CD4-positive, CD25-positive, alpha-beta regulatory T cell (primary cell): ENCODE results near the gene MYOZ2. TPM values are rescaled to one million over a fixed set of nuclear protein-coding genes. Genes with fewer than 3 reads are reported as not detected.
A peak's percentile ranks its signal among the peaks of the same experiment; 100 is the strongest.
"Not testable (repeated sequence)": the region's sequence is repeated elsewhere in the genome, so short reads cannot be mapped to it uniquely, and the experiment has no call there.

ENCODE experiments used
- ATAC-seq, 2 donors: fragments of 150-1000 bp; cut with Tn5 transposase; one replicate each; pipeline ENCODE4 v1.10.0; 2021; ENCODE audit warnings: low read depth in 2 of 2, moderate number of reproducible peaks in 2 of 2, moderate library complexity in 1 of 2
- DNase-seq, 3 donors: peaks; one replicate each; pipeline versions ENCODE4 v3.0.0 to v3.0.0-alpha.2; 2012 to 2022; ENCODE audit warnings: mixed read lengths in 1 of 3
- H3K27ac ChIP-seq: one replicate; pipeline ENCODE4 v1.7.0; 2013; ENCODE audit warnings: mild to moderate bottlenecking, low read length; ENCODE audit not compliant: insufficient read depth, poor library complexity, severe bottlenecking
- H3K27me3 ChIP-seq: one replicate; pipeline ENCODE4 v1.7.0; 2013; ENCODE audit warnings: low read length; ENCODE audit not compliant: control insufficient read depth, insufficient read depth
- H3K36me3 ChIP-seq: one replicate; pipeline ENCODE4 v1.7.0; 2013; ENCODE audit warnings: mild to moderate bottlenecking, low read length, moderate library complexity; ENCODE audit not compliant: control insufficient read depth, insufficient read depth
- H3K4me1 ChIP-seq: 2 replicates; pipeline ENCODE4 v1.7.0; 2013; ENCODE audit warnings: mild to moderate bottlenecking, low read length; ENCODE audit not compliant: insufficient read depth, control insufficient read depth, poor library complexity, severe bottlenecking
- H3K4me3 ChIP-seq: one replicate; pipeline ENCODE4 v1.7.0; 2013; ENCODE audit warnings: low read depth, mild to moderate bottlenecking, low read length, moderate library complexity
- H3K9me3 ChIP-seq, 2 experiments: 1 replicate in 1 of 2; 2 replicates in 1 of 2; pipeline ENCODE4 v1.7.0; 2013; ENCODE audit warnings: low read length in 2 of 2, mild to moderate bottlenecking in 1 of 2, moderate library complexity in 1 of 2; ENCODE audit not compliant: control insufficient read depth in 2 of 2
- H3K27ac Mint-ChIP-seq, 3 donors: one replicate each; pipeline ENCODE4 v1.8.0; 2020 to 2022; ENCODE audit warnings: mild to moderate bottlenecking in 3 of 3, mixed read lengths in 3 of 3, moderate library complexity in 2 of 3
- H3K27me3 Mint-ChIP-seq: one replicate; pipeline ENCODE4 v1.8.0; 2022; ENCODE audit warnings: mild to moderate bottlenecking, mixed read lengths
- H3K36me3 Mint-ChIP-seq: one replicate; pipeline ENCODE4 v1.8.0; 2020; ENCODE audit warnings: mixed read lengths
- H3K4me1 Mint-ChIP-seq, 4 donors: one replicate each; pipeline ENCODE4 v1.8.0; 2020 to 2022; ENCODE audit warnings: mixed read lengths in 4 of 4, mild to moderate bottlenecking in 1 of 4
- H3K4me3 Mint-ChIP-seq, 4 donors: one replicate each; pipeline ENCODE4 v1.8.0; 2020 to 2022; ENCODE audit warnings: mild to moderate bottlenecking in 4 of 4, mixed read lengths in 4 of 4, moderate library complexity in 3 of 4
- H3K9me3 Mint-ChIP-seq, 7 donors: one replicate each; pipeline ENCODE4 v1.8.0; 2020 to 2022; ENCODE audit warnings: mixed read lengths in 7 of 7, mild to moderate bottlenecking in 3 of 7, moderate library complexity in 2 of 7
- polyA plus RNA-seq, 4 donors: library from polyadenylated mRNA; unstranded; fragments of 300-500 nt; fragmentation: Illumina TruSeq; gene quantifications; one replicate each; pipeline ENCODE4 v1.2.3, GENCODE V29; 2021
- total RNA-seq: library from RNA; stranded (reverse); gene quantifications from one replicate; pipeline ENCODE4 v1.2.3, GENCODE V29; 2022

Gene MYOZ2
- total and polyA plus RNA-seq, 5 donors from 2014 or later: 0.24 TPM; not detected in 4

GRCh38 chr4:119130365-119131065 is 5.1 kb upstream of the MYOZ2 start:
- no peaks in the 10 kb centered on the region for H3K9me3 ChIP-seq
- H3K27me3 ChIP-seq: no peaks in the 10 kb centered on the region
- Mint-ChIP-seq H3K27me3 (no peaks in the 10 kb centered on the region), H3K4me1 (peaks cover 0 to 3% (median 0%) of the 10 kb centered on the region in 4 donors), H3K9me3 (peaks cover 0 to 2% (median 0%) of the 10 kb centered on the region in 7 donors), H3K4me3 (no peak overlapping the region), H3K36me3 (no peaks in the 10 kb centered on the region), H3K27ac (no peak overlapping the region)
- ATAC-seq (no peak), DNase-seq (no peak)
- H3K4me1 ChIP-seq: no peaks in the 10 kb centered on the region
- no peaks in the 10 kb centered on the region for H3K36me3 ChIP-seq
- no peak overlapping the region for H3K27ac ChIP-seq
- no peak overlapping the region for H3K4me3 ChIP-seq

- H3K9me3 ChIP-seq: no peaks in the 10 kb centered on the region
- no peak overlapping the region for H3K27ac ChIP-seq
- ATAC-seq (no peak), DNase-seq (no peak)
- Mint-ChIP-seq H3K27ac (no peak overlapping the region), H3K4me3 (no peak overlapping the region), H3K9me3 (peaks cover 0 to 2% (median 0%) of the 10 kb centered on the region in 7 donors), H3K36me3 (no peaks in the 10 kb centered on the region), H3K27me3 (no peaks in the 10 kb centered on the region), H3K4me1 (peaks cover 0 to 5% (median 0%) of the 10 kb centered on the region in 4 donors)
- no peak overlapping the region for H3K4me3 ChIP-seq
- no peaks in the 10 kb centered on the region for H3K27me3 ChIP-seq
- H3K4me1 ChIP-seq: no peaks in the 10 kb centered on the region
- H3K36me3 ChIP-seq: no peaks in the 10 kb centered on the region
Observed at GRCh38 chr4:119131164-119131563, 4.5 kb upstream of the MYOZ2 start.

DNA sequence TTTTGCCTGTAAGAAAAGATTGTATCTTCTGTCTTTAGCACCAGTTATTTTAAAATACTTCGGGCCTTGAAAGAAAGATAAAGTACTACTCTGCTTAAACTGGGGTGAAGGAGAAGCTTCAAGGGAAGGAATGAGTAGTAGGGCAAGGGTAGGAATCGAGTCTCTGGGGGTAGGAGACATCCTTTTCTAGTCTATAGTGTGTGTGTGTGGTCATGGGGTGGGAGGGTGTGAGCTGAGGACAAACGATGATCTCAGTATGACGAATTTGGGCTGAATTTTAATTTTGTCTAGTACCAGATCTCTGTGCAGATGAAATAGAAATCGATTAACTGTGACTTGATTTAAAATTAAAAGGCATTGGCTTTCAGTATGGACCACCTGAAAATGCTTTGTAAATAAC is 3.3 kb upstream of the MYOZ2 start:
- Mint-ChIP-seq H3K27ac (no peak overlapping the region), H3K4me1 (peaks cover 0 to 6% (median 0%) of the 10 kb centered on the region in 4 donors), H3K36me3 (no peaks in the 10 kb centered on the region), H3K4me3 (no peak overlapping the region), H3K9me3 (peaks cover 0 to 2% (median 0%) of the 10 kb centered on the region in 7 donors), H3K27me3 (no peaks in the 10 kb centered on the region)
- DNase-seq: no peak
- H3K27ac ChIP-seq: no peak overlapping the region
- no peaks in the 10 kb centered on the region for H3K4me1 ChIP-seq
- no peaks in the 10 kb centered on the region for H3K27me3 ChIP-seq
- H3K4me3 ChIP-seq: no peak overlapping the region
- no peaks in the 10 kb centered on the region for H3K9me3 ChIP-seq
- no peak for ATAC-seq
- H3K36me3 ChIP-seq: no peaks in the 10 kb centered on the region

GRCh38 chr4:119136546-119136945 is 914 bp downstream of the MYOZ2 start:
- peaks cover 15 to 40% (median 18%) of the 10 kb centered on the region in 4 donors for H3K4me1 Mint-ChIP-seq
- H3K4me3 ChIP-seq: no peak overlapping the region
- no peak for ATAC-seq

DNA sequence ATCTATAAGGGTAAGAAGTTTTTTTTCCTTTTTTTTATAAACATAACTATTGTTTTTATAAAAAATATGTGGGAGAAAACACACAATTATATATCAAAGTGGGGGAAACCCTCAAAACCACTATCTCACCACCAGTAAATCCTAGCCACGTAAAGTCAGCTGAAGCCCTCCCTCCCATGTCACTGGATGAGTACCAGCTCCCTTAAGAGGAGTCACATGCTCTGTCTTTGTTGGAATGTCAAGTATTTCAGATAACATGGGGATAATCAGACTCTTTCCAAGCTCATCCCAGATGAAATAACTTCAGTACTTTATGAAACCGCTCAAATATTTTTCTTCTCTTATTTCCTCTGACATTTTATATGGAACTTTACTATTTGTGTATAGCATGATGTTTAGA is 2.4 kb downstream of the MYOZ2 start:
- H3K27me3 Mint-ChIP-seq: no peaks in the 10 kb centered on the region
- Histone ChIP-seq H3K36me3 (no peaks in the 10 kb centered on the region), H3K4me3 (no peak overlapping the region), H3K9me3 (no peaks in the 10 kb centered on the region), H3K27ac (no peak overlapping the region), H3K27me3 (no peaks in the 10 kb centered on the region), H3K4me1 (peaks cover 19% of the 10 kb centered on the region)
- no peak for ATAC-seq
- peak overlapping the region in 1 of 4 donors; percentile 28 for H3K4me3 Mint-ChIP-seq
- H3K4me1 Mint-ChIP-seq: peaks cover 15 to 42% (median 20%) of the 10 kb centered on the region in 4 donors
- no peak for DNase-seq
- H3K9me3 Mint-ChIP-seq: no peaks in the 10 kb centered on the region
- H3K27ac Mint-ChIP-seq: peak overlapping the region in 2 of 3 donors; percentile 14 to 26
- H3K36me3 Mint-ChIP-seq: no peaks in the 10 kb centered on the region

More at GRCh38 chr4:119136546-119136945, 914 bp downstream of the MYOZ2 start:
- H3K36me3 ChIP-seq: no peaks in the 10 kb centered on the region
- Mint-ChIP-seq H3K9me3 (peaks cover 0 to 2% (median 0%) of the 10 kb centered on the region in 7 donors), H3K4me3 (no peak overlapping the region), H3K27me3 (no peaks in the 10 kb centered on the region), H3K27ac (no peak overlapping the region), H3K36me3 (no peaks in the 10 kb centered on the region)
- H3K4me1 ChIP-seq: peaks cover 19% of the 10 kb centered on the region
- no peaks in the 10 kb centered on the region for H3K27me3 ChIP-seq
- no peak for DNase-seq
- no peak overlapping the region for H3K27ac ChIP-seq
- no peaks in the 10 kb centered on the region for H3K9me3 ChIP-seq

GRCh38 chr4:119139311-119139710 is 3.7 kb downstream of the MYOZ2 start:
- H3K36me3 ChIP-seq: no peaks in the 10 kb centered on the region
- H3K27me3 Mint-ChIP-seq: no peaks in the 10 kb centered on the region
- H3K36me3 Mint-ChIP-seq: no peaks in the 10 kb centered on the region
- H3K27ac Mint-ChIP-seq: peak overlapping the region; percentile 80 to 92 (median 85)
- ATAC-seq (no peak), DNase-seq (no peak)
- no peaks in the 10 kb centered on the region for H3K9me3 ChIP-seq
- H3K27ac ChIP-seq: no peak overlapping the region
- peaks cover 15 to 42% (median 20%) of the 10 kb centered on the region in 4 donors for H3K4me1 Mint-ChIP-seq
- H3K9me3 Mint-ChIP-seq: no peaks in the 10 kb centered on the region
- H3K4me1 ChIP-seq: peaks cover 19% of the 10 kb centered on the region
- peak overlapping the region; percentile 62 for H3K4me3 ChIP-seq
- no peaks in the 10 kb centered on the region for H3K27me3 ChIP-seq
- H3K4me3 Mint-ChIP-seq: peak overlapping the region in 3 of 4 donors; percentile 4 to 78 (median 71)

DNA sequence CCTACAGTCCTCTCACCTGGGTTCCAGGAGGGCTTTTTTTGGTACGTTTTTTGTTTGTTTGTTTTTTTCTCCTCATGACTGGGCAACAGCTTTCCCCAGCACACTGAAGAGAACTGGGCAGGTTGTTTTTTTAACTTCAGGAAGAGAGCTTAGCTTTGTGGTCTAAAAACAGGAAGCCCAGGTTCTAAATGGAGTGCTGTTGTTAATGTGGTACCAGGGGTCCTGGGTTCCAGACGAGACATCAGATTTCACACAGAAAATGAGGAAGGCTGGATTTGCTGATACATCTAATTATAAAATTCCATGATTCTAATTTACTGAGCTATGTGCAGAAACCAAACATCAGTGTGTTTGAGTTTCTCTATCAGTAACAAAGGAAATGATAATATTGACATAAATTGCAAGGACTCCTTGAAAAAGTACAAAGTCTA is 4.2 kb downstream of the MYOZ2 start:
- DNase-seq (peak in 1 of 3 donors; percentile 3), ATAC-seq (peak; percentile 39 to 40)
- H3K9me3 ChIP-seq: no peaks in the 10 kb centered on the region
- H3K27ac ChIP-seq: peak overlapping the region; percentile 53
- H3K4me1 Mint-ChIP-seq: peaks cover 15 to 42% (median 20%) of the 10 kb centered on the region in 4 donors
- no peaks in the 10 kb centered on the region for H3K9me3 Mint-ChIP-seq
- H3K27ac Mint-ChIP-seq: peak overlapping the region; percentile 80 to 92 (median 85)
- no peaks in the 10 kb centered on the region for H3K36me3 Mint-ChIP-seq
- H3K4me3 Mint-ChIP-seq: peak overlapping the region; percentile 4 to 78 (median 52)
- H3K27me3 ChIP-seq: no peaks in the 10 kb centered on the region
- no peaks in the 10 kb centered on the region for H3K27me3 Mint-ChIP-seq
- H3K36me3 ChIP-seq: no peaks in the 10 kb centered on the region
- H3K4me3 ChIP-seq: peak overlapping the region; percentile 62
- H3K4me1 ChIP-seq: peaks cover 19% of the 10 kb centered on the region

DNA sequence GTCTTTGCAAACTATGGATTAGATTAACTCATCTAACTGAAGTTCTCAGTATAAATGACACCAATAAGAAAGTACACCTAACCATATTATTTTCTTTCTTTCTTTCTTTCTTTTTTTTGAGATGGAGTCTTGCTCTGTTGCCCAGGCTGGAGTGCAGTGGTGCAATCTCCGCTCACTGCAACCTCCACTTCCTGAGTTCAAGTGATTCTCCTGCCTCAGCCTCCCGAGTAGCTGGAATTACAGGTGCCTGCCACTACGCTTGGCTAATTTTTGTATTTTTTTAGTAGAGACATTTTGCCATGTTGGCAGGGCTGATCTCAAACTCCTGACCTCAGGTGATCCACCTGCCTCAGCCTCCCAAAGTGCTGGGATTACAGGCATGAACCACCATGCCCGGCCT is 5.7 kb downstream of the MYOZ2 start:
- not testable (repeated sequence) for H3K4me3 Mint-ChIP-seq, H3K27me3 ChIP-seq, H3K27ac ChIP-seq, H3K9me3 Mint-ChIP-seq, H3K36me3 ChIP-seq, H3K27ac Mint-ChIP-seq, DNase-seq, ATAC-seq, H3K36me3 Mint-ChIP-seq, H3K27me3 Mint-ChIP-seq, H3K9me3 ChIP-seq, H3K4me3 ChIP-seq
- H3K4me1 Mint-ChIP-seq: peaks cover 15 to 40% (median 21%) of the 10 kb centered on the region in 4 donors
- peaks cover 19% of the 10 kb centered on the region for H3K4me1 ChIP-seq
